HG02852 (cell line): Measurements from ENCODE around the gene ZDHHC22.

Source experiments
- ATAC-seq: cut with Tn5 transposase; IDR thresholded peaks from one replicate; pipeline ENCODE4 v1.9.1; 2021; ENCODE audit warnings: mild to moderate bottlenecking, moderate library complexity; ENCODE audit not compliant: unreplicated experiment

ZDHHC22 gene

GRCh38 chr14:77131206-77131605, 10.4 kb downstream of the ZDHHC22 start:
- ATAC-seq, result no peak

DNA sequence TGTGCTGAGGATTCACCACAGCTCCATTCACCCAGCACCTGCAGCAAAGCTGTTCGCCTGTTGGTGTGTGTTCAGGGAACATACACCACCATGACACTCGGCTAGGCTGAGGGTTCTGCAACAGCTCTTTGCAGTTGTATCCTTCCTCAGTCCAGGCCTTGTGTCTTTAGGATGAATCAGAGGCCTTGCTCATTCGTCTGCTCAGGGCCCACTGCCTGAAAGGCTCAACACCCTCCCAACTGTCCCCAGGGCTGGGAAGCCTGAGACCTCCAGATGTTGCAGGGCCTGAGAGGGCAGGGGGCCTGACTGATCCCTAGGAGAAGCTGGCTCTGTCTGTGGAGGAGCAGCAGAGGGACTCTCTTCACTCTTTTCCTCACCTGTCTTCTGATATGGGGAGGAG, 11.2 kb downstream of the ZDHHC22 start:
- ATAC-seq, result no peak

DNA sequence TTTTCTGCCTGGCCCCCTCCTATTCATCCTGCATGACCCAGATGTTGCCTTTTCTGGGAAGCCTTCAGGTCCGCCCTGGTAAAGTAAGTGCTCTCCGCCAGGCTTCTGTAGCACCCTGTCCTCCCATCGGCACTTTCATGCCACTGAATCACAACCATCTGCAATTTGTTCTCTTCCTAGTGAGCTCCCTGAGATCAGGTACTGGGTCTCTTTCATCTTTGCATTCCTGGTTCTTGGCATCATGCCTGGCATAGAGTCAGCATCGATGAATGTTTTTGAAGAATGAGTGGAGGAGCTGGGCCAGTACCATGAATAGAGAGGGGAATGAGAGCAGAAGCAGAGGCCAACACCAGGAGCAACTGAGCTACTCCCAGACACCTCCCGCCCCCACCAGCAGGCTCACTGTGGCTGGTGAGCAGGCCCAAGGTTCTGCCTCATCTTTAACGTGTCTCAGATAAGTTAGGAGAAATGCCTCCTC, 13.1 kb downstream of the ZDHHC22 start:
- no peak for ATAC-seq

DNA sequence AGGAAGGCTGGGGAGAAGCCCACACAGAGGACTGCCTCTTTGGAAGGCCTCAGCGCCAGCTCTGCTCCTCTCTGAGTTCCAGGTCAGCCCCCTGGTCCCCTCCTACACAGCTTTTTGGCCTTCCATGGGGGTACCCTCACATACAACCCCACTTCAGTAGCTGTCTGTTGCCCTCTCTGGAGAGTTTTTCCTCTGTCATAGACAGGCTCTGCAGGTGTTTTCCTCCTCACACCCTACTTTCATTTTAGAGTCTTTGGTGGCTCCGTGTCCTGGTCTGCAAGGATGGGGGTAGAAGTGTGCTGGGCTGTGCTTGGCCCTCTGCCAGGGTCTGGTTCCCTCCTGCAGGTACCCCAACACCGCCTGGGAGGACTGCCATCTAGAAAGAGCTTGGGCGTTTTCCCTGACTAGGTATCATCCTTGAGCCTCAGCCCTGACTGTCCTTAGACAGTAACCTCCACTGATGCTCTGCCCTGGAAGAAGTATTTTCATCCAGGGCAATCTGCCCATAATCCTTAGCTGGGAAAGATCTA, 15.1 kb downstream of the ZDHHC22 start:
- ATAC-seq, result no peak

- ATAC-seq, result no peak
These were observed 15.7 kb downstream of the ZDHHC22 start for GRCh38 chr14:77125823-77126325.

- ATAC-seq, result no peak
These were observed 16.2 kb downstream of the ZDHHC22 start for GRCh38 chr14:77125281-77125801.

DNA sequence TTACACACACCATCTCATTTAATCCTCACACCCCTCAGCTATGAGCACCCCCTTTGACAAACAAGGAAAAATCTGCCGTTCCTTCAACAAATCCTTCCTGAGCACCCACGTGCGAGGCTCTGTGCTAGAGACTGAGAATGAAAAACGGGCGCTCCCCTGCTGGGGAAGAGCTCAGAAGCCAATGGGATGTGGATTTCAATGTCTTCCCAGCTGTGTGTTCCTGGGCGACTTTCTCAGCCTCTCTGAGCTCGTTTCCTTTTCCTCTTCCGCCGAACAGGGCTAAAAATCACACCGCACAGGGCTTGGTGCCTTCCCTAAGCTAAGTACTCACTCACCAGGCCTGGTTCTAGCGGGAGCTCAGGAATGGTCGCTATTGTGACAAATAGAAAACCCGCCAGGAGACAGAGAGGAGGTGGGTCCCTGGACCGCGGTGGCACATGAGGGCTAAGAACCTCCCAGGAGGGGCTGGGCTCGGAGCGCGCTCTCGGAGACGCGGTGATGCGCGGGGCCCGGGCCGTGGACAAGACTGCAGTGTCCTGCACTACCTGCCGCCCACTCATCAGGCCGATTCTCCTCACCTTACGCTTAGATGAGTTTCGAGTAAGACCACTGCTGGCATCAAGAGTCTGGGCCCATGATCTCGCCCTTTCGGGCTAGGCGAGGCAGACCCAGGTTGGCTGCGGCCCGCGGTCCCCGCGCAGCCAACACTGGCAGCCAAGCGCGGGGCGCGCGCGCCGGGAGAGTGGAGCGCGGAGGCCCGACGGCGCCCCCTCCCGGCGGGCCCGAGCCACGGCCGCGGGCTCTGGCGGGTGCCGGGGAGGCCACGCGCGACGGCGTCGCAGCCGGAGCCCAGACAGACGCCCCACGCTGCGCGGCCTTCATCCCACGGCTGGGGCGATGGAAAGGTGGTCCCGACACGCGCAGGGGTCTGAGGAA, 17.0 kb downstream of the ZDHHC22 start:
- ATAC-seq, result no peak

DNA sequence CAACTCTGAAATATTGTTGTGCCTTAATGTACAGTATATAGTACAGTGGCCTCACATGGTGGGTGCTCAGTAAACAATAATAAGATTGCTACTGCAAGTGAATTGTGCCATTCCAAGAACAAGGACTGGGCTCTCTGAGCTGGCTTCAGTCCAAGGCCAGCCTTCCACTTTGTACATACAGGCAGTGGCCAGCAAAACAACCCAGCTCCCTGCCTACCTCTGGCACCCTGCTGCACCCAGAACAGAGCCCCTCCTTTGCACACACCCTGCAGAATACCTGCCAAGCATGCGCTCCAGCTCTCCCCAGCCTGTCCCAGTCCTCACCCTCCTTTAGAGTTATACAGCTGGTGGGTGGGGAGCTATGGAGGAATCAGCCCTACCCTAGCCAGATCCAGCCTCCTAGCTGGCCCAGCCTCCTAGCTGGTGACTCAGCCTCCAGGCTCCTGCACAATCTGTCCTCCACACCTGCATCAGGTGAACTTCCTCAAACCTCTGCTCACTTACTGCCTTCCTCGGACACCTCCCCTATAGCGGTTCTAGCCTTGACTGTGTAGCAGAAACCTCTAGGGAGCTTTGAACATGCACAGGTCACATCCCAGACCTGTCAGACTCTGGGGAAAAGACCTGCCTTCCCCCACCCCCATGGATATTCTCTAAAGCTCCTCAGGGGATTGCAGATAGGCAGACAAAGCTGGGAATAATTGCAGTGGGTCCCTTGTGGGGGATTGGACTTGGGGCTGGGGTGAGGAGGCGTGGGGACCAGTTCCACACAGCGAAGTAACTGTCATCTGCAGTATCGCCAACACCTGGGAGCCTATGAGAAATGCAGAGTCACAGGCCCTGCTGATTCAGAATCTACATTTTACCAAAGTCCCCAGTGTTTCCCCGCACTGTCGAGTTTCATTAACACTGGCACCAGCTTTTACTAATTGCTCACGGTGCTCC, 17.9 kb downstream of the ZDHHC22 start:
- no peak for ATAC-seq

DNA sequence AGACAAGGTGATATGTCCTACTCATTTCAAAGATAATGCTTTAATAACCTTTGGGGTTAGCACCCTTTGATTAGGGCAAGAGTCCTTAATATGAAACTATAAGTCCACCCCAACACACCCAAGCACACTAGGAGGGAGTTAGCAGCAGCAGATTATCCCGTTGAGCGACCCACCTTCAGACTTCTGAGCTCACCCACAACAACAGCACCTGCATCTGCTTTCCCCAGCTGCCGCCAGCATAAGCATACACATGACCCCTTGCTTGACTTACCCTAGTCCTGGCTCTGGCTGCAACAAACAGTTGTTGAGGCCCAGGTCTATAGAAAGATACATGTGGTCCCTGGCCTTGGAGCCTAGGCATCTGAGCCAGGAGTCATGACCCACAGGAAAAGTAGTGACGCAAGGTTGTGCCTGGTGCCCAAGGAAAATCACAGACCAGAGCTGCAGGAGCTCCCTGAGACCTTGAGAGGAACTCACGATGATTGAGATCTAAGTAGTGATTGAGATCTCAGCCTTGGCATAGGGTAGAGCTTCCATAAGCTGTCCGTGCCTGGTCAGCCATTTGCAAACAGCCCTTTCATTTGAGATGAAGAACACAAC, 19.0 kb downstream of the ZDHHC22 start:
- ATAC-seq, result no peak

DNA sequence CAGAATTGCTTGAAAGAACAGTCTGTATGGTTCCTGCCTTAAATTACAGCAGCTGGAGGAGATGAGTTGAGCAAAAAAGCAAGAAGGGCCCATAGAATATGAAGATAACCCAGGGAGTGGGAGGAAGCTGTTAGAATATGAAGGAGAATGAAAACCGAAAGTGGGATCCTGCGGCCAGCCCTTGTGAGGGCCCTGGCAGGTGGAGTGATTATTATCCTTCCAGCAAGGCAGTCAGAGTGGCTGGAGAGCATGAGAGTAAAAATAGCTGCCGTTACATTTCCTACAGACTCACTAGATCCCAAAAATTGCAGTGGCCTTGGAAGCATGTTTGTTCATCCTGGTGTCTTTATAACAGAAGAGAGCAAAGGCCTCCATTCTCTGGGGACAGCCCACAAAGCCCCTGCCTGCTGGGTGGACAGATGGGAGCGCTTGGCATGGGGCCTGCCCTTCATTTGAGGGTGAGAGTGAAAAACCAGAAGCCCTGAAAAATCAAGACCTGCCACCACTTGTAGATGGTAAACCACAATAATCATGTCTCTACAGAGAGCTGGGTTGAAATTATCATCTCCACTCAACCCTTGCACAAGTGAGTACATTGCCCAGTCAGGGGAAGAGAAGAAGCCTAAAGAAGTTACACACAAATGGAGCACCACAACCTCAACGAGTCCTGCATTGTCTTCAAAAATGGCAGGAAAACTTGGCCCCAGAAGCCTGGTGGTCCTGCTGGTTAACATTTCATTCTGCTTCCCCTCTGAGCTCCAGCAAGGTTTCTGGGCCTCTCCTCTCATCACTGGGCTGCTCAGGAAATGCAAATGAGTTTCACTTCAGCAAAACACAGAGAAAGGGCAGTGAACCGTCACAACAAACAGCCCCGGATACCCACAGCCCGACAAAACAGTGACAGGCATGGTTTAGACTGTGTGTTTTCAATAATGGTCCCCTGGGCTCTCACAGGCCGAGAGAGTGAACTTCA, 20.5 kb downstream of the ZDHHC22 start:
- peak; percentile 85 for ATAC-seq

- ATAC-seq, result no peak
These were observed 21.7 kb downstream of the ZDHHC22 start for GRCh38 chr14:77119851-77120250.

GRCh38 chr14:77116172-77116817, 25.3 kb downstream of the ZDHHC22 start:
- no peak for ATAC-seq

DNA sequence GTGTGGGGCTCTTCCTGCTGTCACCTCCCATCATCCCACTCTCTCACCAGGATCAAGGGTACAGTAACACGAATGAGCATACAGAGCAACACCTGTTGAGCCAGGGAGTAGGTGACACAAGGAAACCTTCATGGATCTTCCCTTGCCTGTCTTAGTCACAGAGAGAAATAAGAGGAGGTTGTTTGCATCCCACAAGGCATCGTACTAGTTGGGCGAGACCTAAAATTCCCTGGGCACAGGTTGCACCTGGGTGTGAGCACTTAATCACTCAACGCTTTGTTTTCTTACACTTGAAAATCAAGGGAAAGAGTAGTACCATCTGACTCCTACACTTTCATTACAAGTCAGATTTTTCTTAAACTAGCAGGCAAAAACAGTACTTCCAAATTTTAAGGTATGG, 27.0 kb downstream of the ZDHHC22 start:
- ATAC-seq, result no peak

DNA sequence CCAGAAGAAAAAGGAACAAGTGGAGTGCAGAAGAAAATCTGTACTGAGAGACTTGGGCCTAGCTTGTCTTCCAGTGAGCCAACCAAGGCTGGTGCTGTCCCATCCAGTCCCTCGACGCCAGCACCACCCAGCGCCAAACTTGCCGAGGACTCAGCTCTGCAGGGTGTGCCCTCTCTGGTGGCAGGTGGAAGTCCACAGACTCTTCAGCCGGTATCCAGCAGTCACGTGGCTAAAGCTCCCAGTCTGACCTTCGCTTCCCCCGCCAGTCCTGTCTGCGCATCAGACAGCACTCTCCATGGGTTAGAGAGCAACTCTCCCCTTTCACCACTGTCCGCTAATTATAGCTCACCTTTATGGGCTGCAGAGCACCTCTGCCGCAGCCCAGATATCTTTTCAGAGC, 27.9 kb downstream of the ZDHHC22 start:
- ATAC-seq, result no peak

- no peak for ATAC-seq
These were observed 30.6 kb downstream of the ZDHHC22 start for GRCh38 chr14:77111021-77111420.

DNA sequence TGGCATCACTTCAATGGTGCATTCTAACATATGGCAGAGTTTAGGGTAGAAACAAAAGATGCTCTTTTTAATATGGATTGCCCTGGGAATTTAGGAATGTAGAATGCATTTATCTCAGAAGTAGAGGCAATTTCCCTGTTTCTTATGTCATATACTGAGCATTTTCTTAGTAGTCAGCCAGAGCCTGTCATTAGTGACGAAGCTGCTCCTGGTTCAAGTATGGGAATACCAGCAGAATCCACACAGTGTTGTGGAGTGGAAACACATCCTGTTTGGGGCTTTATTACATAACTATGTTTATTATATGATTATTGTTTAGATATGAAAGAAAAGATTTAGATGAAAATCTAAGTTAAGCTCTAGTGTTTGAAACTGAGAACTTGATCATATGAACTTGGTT, 31.3 kb downstream of the ZDHHC22 start:
- no peak for ATAC-seq

GRCh38 chr14:77109656-77110055, 31.9 kb downstream of the ZDHHC22 start:
- ATAC-seq, result no peak

- no peak for ATAC-seq
These were observed 32.8 kb downstream of the ZDHHC22 start for GRCh38 chr14:77108753-77109152.

GRCh38 chr14:77107228-77107627, 34.4 kb downstream of the ZDHHC22 start:
- ATAC-seq, result no peak
